ENCODE data around the gene ASB1.

Gene ASB1

GRCh38 chr2:238383135-238383534, 43.6 kb upstream of the ASB1 start:
- no peak overlapping the region for H2AK5ac ChIP-seq (ENCODE audit: low read depth, low read length)
- no peaks in the 10 kb centered on the region for H3K27me3 ChIP-seq (ENCODE audit: control insufficient read depth in 3 of 3, insufficient read depth in 3 of 3, low read depth in 1 of 3, low read length in 3 of 3)
- H3K9me3 ChIP-seq (replicated peaks in 1 of 2; ENCODE audit: control insufficient read depth in 2 of 2, insufficient read depth in 1 of 2, low read depth in 1 of 2, low read length in 2 of 2) = peaks cover 0 to 9% of the 10 kb centered on the region in 2 donors
- no peak overlapping the region for H3K23ac ChIP-seq (ENCODE audit: low read depth, low read length, poor library complexity)
- H2BK12ac ChIP-seq (ENCODE audit: low read length) = no peak overlapping the region
- H3K4ac ChIP-seq (ENCODE audit: low read length) = no peak overlapping the region
- H2BK15ac ChIP-seq (ENCODE audit: low read length) = no peak overlapping the region
- no peak for DNase-seq (ENCODE audit: low spot score)
- peaks cover 2% of the 10 kb centered on the region for H3K79me1 ChIP-seq (ENCODE audit: low read depth, low read length)
- no peak overlapping the region for H4K91ac ChIP-seq (ENCODE audit: low read depth, low read length, poor library complexity)
- H3K36me3 ChIP-seq (replicated peaks in 1 of 2; ENCODE audit: control insufficient read depth in 2 of 2, insufficient read depth in 2 of 2, low read length in 2 of 2) = peaks cover 0 to 4% of the 10 kb centered on the region in 2 donors
- no CpG with 5 or more reads among the region's 5 CpGs for WGBS, 2 donors (ENCODE audit: extremely low coverage in 2 of 2, insufficient read length in 2 of 2, insufficient replicate concordance in 1 of 2)
- no peak overlapping the region for H3K14ac ChIP-seq (ENCODE audit: low read length)
- no peak overlapping the region for H3K4me3 ChIP-seq (ENCODE audit: low read length in 2 of 2)
- no peak overlapping the region for H3K9ac ChIP-seq (ENCODE audit: low read depth, low read length, poor library complexity)
- H3K18ac ChIP-seq (ENCODE audit: low read length) = no peak overlapping the region
- no peak overlapping the region for H3K4me2 ChIP-seq (ENCODE audit: insufficient read depth, low read length, poor library complexity, severe bottlenecking)
- H4K8ac ChIP-seq (ENCODE audit: low read depth, low read length) = no peak overlapping the region
- H2BK5ac ChIP-seq (ENCODE audit: low read length) = no peak overlapping the region
- H3K27ac ChIP-seq (replicated peaks; ENCODE audit: low read length) = no peak overlapping the region
- H3K4me1 ChIP-seq (ENCODE audit: control insufficient read depth in 2 of 2, insufficient read depth in 1 of 2, low read depth in 1 of 2, low read length in 2 of 2) = peaks cover 1 to 20% of the 10 kb centered on the region in 2 donors
- H2BK120ac ChIP-seq (ENCODE audit: low read depth, low read length) = no peak overlapping the region
- H2AFZ ChIP-seq (ENCODE audit: low read length) = no peak overlapping the region

- Histone ChIP-seq H2BK120ac (ENCODE audit: low read depth, low read length) (no peak overlapping the region), H3K14ac (ENCODE audit: low read length) (no peak overlapping the region)
Measured at GRCh38 chr2:238383743-238384380, 42.9 kb upstream of the ASB1 start.

GRCh38 chr2:238387332-238387731, 39.4 kb upstream of the ASB1 start:
- Histone ChIP-seq H4K8ac (ENCODE audit: low read depth, low read length) (no peak overlapping the region), H3K4me2 (ENCODE audit: insufficient read depth, low read length, poor library complexity, severe bottlenecking) (no peak overlapping the region), H3K23ac (ENCODE audit: low read depth, low read length, poor library complexity) (no peak overlapping the region), H2BK12ac (ENCODE audit: low read length) (no peak overlapping the region), H2BK15ac (ENCODE audit: low read length) (no peak overlapping the region), H3K14ac (ENCODE audit: low read length) (no peak overlapping the region), H2BK120ac (ENCODE audit: low read depth, low read length) (no peak overlapping the region), H3K18ac (ENCODE audit: low read length) (no peak overlapping the region), H3K4ac (ENCODE audit: low read length) (no peak overlapping the region), H3K4me1 (ENCODE audit: control insufficient read depth in 2 of 2, insufficient read depth in 1 of 2, low read depth in 1 of 2, low read length in 2 of 2) (no peaks in the 10 kb centered on the region), H2AFZ (ENCODE audit: low read length) (no peak overlapping the region), H3K79me1 (ENCODE audit: low read depth, low read length) (no peaks in the 10 kb centered on the region), H4K91ac (ENCODE audit: low read depth, low read length, poor library complexity) (no peak overlapping the region), H3K9me3 (replicated peaks in 1 of 2; ENCODE audit: control insufficient read depth in 2 of 2, insufficient read depth in 1 of 2, low read depth in 1 of 2, low read length in 2 of 2) (peaks cover 0 to 9% of the 10 kb centered on the region in 2 donors), H3K27ac (replicated peaks; ENCODE audit: low read length) (no peak overlapping the region), H3K4me3 (ENCODE audit: low read length in 2 of 2) (no peak overlapping the region), H3K27me3 (ENCODE audit: control insufficient read depth in 3 of 3, insufficient read depth in 3 of 3, low read depth in 1 of 3, low read length in 3 of 3) (no peaks in the 10 kb centered on the region), H2AK5ac (ENCODE audit: low read depth, low read length) (no peak overlapping the region), H3K36me3 (replicated peaks in 1 of 2; ENCODE audit: control insufficient read depth in 2 of 2, insufficient read depth in 2 of 2, low read length in 2 of 2) (no peaks in the 10 kb centered on the region), H2BK5ac (ENCODE audit: low read length) (no peak overlapping the region), H3K9ac (ENCODE audit: low read depth, low read length, poor library complexity) (no peak overlapping the region)
- no peak for DNase-seq (ENCODE audit: low spot score)
- WGBS, 2 donors (ENCODE audit: extremely low coverage in 2 of 2, insufficient read length in 2 of 2, insufficient replicate concordance in 1 of 2) = no CpG with 5 or more reads among the region's 4 CpGs

More at GRCh38 chr2:238383743-238384380, 42.9 kb upstream of the ASB1 start:
- peaks cover 0 to 4% of the 10 kb centered on the region in 2 donors for H3K36me3 ChIP-seq (replicated peaks in 1 of 2; ENCODE audit: control insufficient read depth in 2 of 2, insufficient read depth in 2 of 2, low read length in 2 of 2)
- H4K8ac ChIP-seq (ENCODE audit: low read depth, low read length) = no peak overlapping the region
- no peak overlapping the region for H3K23ac ChIP-seq (ENCODE audit: low read depth, low read length, poor library complexity)
- H3K18ac ChIP-seq (ENCODE audit: low read length) = no peak overlapping the region
- H3K9me3 ChIP-seq (replicated peaks in 1 of 2; ENCODE audit: control insufficient read depth in 2 of 2, insufficient read depth in 1 of 2, low read depth in 1 of 2, low read length in 2 of 2) = peaks cover 0 to 9% of the 10 kb centered on the region in 2 donors
- DNase-seq (ENCODE audit: low spot score) = no peak
- no peak overlapping the region for H3K4ac ChIP-seq (ENCODE audit: low read length)
- no peak overlapping the region for H2BK15ac ChIP-seq (ENCODE audit: low read length)
- H2BK5ac ChIP-seq (ENCODE audit: low read length) = no peak overlapping the region
- no peaks in the 10 kb centered on the region for H3K27me3 ChIP-seq (ENCODE audit: control insufficient read depth in 3 of 3, insufficient read depth in 3 of 3, low read depth in 1 of 3, low read length in 3 of 3)
- H3K4me3 ChIP-seq (ENCODE audit: low read length in 2 of 2) = no peak overlapping the region
- no peak overlapping the region for H3K4me2 ChIP-seq (ENCODE audit: insufficient read depth, low read length, poor library complexity, severe bottlenecking)
- no peak overlapping the region for H2AK5ac ChIP-seq (ENCODE audit: low read depth, low read length)
- peaks cover 2% of the 10 kb centered on the region for H3K79me1 ChIP-seq (ENCODE audit: low read depth, low read length)
- no peak overlapping the region for H2AFZ ChIP-seq (ENCODE audit: low read length)
- WGBS, 2 donors (ENCODE audit: extremely low coverage in 2 of 2, insufficient read length in 2 of 2, insufficient replicate concordance in 1 of 2) = no CpG with 5 or more reads among the region's 7 CpGs
- H3K27ac ChIP-seq (replicated peaks; ENCODE audit: low read length) = no peak overlapping the region
- no peak overlapping the region for H4K91ac ChIP-seq (ENCODE audit: low read depth, low read length, poor library complexity)
- peaks cover 1 to 17% of the 10 kb centered on the region in 2 donors for H3K4me1 ChIP-seq (ENCODE audit: control insufficient read depth in 2 of 2, insufficient read depth in 1 of 2, low read depth in 1 of 2, low read length in 2 of 2)
- no peak overlapping the region for H3K9ac ChIP-seq (ENCODE audit: low read depth, low read length, poor library complexity)
- H2BK12ac ChIP-seq (ENCODE audit: low read length) = no peak overlapping the region

GRCh38 chr2:238388794-238389193, 37.9 kb upstream of the ASB1 start:
- no peak overlapping the region for H4K8ac ChIP-seq (ENCODE audit: low read depth, low read length)
- no peak overlapping the region for H3K4me3 ChIP-seq (ENCODE audit: low read length in 2 of 2)
- H3K14ac ChIP-seq (ENCODE audit: low read length) = no peak overlapping the region
- no peaks in the 10 kb centered on the region for H3K79me1 ChIP-seq (ENCODE audit: low read depth, low read length)
- H2BK15ac ChIP-seq (ENCODE audit: low read length) = no peak overlapping the region
- H3K4me2 ChIP-seq (ENCODE audit: insufficient read depth, low read length, poor library complexity, severe bottlenecking) = no peak overlapping the region
- H3K36me3 ChIP-seq (replicated peaks in 1 of 2; ENCODE audit: control insufficient read depth in 2 of 2, insufficient read depth in 2 of 2, low read length in 2 of 2) = no peaks in the 10 kb centered on the region
- no peak overlapping the region for H2AFZ ChIP-seq (ENCODE audit: low read length)
- H3K23ac ChIP-seq (ENCODE audit: low read depth, low read length, poor library complexity) = no peak overlapping the region
- no peaks in the 10 kb centered on the region for H3K9me3 ChIP-seq (replicated peaks in 1 of 2; ENCODE audit: control insufficient read depth in 2 of 2, insufficient read depth in 1 of 2, low read depth in 1 of 2, low read length in 2 of 2)
- H4K91ac ChIP-seq (ENCODE audit: low read depth, low read length, poor library complexity) = no peak overlapping the region
- H3K4me1 ChIP-seq (ENCODE audit: control insufficient read depth in 2 of 2, insufficient read depth in 1 of 2, low read depth in 1 of 2, low read length in 2 of 2) = no peaks in the 10 kb centered on the region
- no peaks in the 10 kb centered on the region for H3K27me3 ChIP-seq (ENCODE audit: control insufficient read depth in 3 of 3, insufficient read depth in 3 of 3, low read depth in 1 of 3, low read length in 3 of 3)
- H2BK12ac ChIP-seq (ENCODE audit: low read length) = no peak overlapping the region
- H2BK120ac ChIP-seq (ENCODE audit: low read depth, low read length) = no peak overlapping the region
- DNase-seq (ENCODE audit: low spot score) = no peak
- H3K18ac ChIP-seq (ENCODE audit: low read length) = no peak overlapping the region
- H3K9ac ChIP-seq (ENCODE audit: low read depth, low read length, poor library complexity) = no peak overlapping the region
- H2BK5ac ChIP-seq (ENCODE audit: low read length) = no peak overlapping the region
- no peak overlapping the region for H3K4ac ChIP-seq (ENCODE audit: low read length)
- H2AK5ac ChIP-seq (ENCODE audit: low read depth, low read length) = no peak overlapping the region
- no CpG with 5 or more reads among the region's 8 CpGs for WGBS, 2 donors (ENCODE audit: extremely low coverage in 2 of 2, insufficient read length in 2 of 2, insufficient replicate concordance in 1 of 2)
- H3K27ac ChIP-seq (replicated peaks; ENCODE audit: low read length) = no peak overlapping the region
